Stimulated activated CD8-positive, alpha-beta memory T cell treated with anti-CD3 and anti-CD28 coated beads, Interleukin-4, amount 100 ng/mL, for 1 hour (primary cell): ENCODE measurements around the gene MIEN1.
"Not testable (repeated sequence)": the region's sequence is repeated elsewhere in the genome, so short reads cannot be mapped to it uniquely, and the experiment has no call there.

Source experiments
- DNase-seq, 2 donors: peaks; one replicate each; pipeline ENCODE4 v3.0.0-alpha.2; 2020; ENCODE audit warnings: low read depth in 2 of 2, low spot score in 1 of 2

MIEN1 gene

GRCh38 chr17:39756380-39757079 lies 26.2 kb upstream of the MIEN1 start:
- no peak for DNase-seq

DNA sequence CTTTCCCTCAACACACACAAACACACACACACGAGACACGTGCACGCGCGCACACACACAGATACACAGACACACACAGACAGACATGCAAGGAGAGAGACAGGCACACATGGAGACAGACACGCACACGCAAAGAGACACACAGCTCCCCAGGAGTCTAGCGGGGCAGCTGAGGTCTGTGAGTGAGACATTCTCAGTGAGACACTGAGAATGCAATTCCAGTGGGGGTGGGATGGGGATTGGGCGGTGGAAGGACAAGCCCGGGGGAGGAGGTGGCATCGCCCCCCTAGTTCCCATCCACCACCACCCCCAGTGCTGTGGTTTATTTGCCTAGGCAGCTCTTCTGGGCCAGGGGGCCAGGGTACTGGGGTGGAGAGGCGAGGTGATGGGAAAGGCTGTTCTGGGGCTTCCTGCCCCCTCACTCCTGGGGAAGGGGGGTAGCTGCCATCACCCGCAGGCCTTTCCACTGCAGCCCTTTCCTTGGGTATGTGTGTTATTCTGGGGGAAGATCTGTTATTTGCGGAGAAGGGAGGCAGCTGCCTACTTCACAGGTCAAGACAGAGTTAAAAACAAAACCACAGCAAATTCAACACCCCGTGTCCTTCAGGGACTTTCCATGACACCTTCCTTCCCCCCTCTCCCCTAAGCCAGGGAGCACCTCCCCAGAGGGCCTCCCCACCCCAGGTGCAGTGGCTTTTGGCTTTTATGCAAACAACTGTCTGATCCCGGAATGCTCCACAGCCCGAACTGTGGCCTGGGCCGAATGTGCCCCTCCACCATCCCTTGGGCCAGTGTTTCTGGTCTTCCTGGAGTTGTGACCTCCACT lies 25.4 kb upstream of the MIEN1 start:
- DNase-seq = no peak

GRCh38 chr17:39754958-39755553 lies 24.7 kb upstream of the MIEN1 start:
- DNase-seq = no peak

DNA sequence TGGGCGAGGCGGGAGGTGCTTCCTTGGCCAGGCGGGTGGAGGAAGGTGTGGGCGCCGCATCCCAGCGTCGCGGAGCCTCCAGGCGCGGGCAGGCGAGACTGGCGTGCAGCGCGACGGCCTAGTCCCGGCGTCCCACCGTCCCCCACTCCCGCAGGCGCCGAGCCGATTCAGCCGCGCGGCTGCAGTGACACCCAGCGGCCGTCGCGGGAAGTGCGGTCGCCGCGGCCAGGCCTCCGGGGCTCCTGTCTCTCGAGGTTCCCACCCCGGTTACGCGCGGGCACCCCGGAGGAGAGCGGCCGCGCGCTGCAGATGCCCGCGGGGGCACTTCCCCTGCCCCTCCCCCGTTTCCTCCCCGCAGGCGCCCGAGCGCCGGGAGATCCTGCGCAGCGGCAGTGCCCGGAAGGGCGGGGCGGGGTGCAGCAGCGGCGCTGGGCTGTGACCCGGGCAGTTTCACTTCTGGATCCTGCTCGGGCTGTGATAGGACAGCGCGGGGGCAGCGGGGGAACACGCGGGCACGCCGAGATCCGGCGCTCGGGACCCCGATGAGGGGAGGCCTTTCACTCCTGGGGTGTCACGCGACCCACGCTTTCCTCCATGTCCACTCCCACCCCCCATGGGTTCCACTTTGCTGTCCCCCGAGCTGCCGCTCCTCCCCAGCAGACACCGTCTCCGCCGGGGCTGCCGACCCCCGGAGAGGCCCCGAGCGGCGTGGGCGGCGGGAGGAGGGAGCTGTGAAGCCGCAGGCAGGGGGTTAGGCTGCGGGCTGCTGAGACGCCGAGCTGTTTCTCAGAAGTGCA lies 24.0 kb upstream of the MIEN1 start:
- peak; percentile 88 to 94 for DNase-seq

GRCh38 chr17:39753514-39754160 lies 23.3 kb upstream of the MIEN1 start:
- DNase-seq = peak; percentile 50 to 54

- no peak for DNase-seq
These were observed 22.0 kb upstream of the MIEN1 start for GRCh38 chr17:39752241-39752881.

DNA sequence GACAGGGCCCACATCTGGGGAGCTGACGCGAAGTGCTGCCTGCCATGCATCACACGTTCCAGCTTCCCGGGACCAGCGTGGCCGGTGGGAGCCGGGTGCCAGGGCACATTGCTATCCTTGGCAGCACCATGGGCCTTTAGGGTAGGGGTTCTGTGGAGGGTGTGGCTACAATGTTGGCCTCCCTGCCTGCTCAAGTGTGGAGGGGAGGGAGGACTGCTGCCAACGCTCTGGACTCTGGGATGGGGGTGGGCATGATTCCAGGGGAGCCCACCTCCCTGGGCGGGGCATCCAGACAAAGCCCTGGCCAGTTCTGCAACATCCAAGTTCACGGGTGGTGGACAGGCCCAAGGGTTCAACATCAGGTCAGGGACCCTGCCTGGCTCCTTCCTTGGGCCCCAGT lies 21.3 kb upstream of the MIEN1 start:
- no peak for DNase-seq

GRCh38 chr17:39751016-39751543 lies 20.7 kb upstream of the MIEN1 start:
- no peak for DNase-seq

DNA sequence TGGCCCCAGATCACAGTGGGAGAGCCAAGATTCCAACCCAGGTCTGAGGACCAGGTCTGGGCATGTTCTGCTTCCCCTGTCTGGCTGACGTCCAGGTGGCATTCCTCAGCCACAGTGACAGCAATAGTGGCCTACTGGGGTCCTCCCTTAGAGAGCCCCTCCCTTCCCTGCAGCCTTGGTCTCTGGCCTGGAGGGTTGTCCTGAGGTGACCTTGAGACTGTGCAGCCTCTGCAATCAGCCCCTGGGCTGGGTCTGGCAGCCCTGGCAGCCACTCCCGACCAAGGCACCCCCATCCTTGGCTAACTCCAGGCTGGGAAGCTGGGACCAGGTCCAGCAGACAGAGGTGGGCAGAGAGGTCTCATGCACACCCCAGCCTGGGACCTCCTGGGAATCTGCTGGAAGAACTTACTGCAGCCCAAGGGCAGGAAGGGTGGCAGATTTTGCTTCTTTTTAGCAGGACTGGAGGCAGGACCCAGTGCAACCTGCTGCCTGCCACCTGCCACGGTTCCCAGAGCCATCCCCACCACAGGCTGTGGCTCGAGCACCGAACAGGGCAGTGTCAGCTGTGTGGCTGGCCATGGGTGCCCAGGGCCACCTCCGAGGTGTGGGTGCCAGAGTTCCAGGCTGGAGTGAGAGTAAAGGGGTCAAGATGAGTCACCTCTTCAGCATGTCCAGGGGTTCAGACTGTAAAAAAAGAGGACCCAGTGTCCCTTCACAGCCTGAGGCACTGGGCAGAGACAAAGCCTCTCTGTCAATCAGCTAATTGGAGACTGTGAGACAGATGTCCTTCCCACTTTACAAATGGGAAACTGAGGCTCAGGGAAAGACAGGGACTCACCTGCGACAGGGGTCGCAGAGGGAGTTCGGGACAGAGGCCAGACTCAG lies 20.0 kb upstream of the MIEN1 start:
- DNase-seq = no peak

GRCh38 chr17:39748444-39749034 lies 18.2 kb upstream of the MIEN1 start:
- not testable (repeated sequence) for DNase-seq

DNA sequence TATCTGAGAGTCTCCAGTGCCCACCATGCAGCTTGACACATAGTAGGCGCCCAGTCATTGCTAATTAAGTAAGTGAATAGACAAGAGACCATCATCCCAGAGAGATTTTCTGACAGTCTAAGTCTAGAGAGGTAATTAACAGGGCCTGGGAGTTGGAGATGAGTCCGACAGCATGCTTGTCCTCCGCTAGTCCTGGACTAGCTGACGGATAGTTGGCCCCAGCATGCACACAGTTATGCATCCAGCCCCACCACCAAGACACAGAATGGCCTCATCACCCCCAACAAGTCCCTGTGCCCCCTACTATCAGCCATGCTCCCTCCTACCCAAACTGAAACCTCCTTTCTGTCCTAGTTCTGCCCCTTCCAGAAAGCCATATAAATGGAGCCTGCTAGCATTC lies 17.4 kb upstream of the MIEN1 start:
- DNase-seq = no peak

DNA sequence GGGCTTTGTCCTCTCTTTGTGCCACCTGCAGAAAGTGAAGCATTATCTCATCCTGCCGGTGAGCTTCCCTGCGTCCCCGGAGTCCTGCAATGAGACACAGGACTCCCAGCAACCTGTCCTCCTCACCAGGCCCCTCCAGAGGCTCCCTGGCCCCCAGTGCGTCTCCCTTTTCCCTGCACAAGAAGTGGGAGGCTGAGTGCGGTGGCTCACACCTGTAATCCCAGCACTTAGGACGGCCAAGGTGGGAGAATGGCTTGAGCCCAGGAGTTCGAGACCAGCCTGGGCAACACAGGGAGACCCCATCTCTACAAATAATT lies 15.8 kb upstream of the MIEN1 start:
- no peak for DNase-seq

GRCh38 chr17:39745335-39746144 lies 15.2 kb upstream of the MIEN1 start:
- DNase-seq = no peak

DNA sequence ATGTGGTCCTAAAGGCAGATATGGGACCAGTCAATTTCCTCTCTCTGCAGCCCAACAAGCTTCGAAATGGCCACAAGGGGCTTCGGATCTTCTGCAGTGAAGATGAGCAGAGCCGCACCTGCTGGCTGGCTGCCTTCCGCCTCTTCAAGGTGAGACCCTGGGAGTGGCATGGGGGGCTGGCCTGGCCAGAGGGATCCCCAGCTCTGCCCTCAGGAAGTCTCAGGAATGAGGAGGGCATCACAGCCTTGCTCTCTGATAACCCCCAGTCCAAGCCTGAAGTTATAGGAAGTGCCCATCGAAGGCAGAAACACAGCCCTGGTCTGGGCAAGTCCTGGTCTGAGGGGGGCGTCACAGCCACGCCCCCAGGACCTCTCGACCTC lies 14.5 kb upstream of the MIEN1 start:
- DNase-seq = no peak

- no peak for DNase-seq
These were observed 13.9 kb upstream of the MIEN1 start for GRCh38 chr17:39744075-39744835.

- no peak for DNase-seq
These were observed 12.6 kb upstream of the MIEN1 start for GRCh38 chr17:39742856-39743436.
